Activated T-cell treated with anti-CD3 and anti-CD28 coated beads, Interleukin-2, amount 50 U/mL, for 24 hours (primary cell): ENCODE measurements around the gene EMX1.

ENCODE experiments used
- DNase-seq: peaks from one replicate; pipeline ENCODE4 v3.0.0-alpha.2; 2020
- H3K27ac Mint-ChIP-seq: 2 replicates; pipeline ENCODE4 v1.8.0; 2020; ENCODE audit warnings: mild to moderate bottlenecking, mixed read lengths
- H3K27me3 Mint-ChIP-seq: 2 replicates; pipeline ENCODE4 v1.8.0; 2020; ENCODE audit warnings: mixed read lengths
- H3K36me3 Mint-ChIP-seq: 2 replicates; pipeline ENCODE4 v1.8.0; 2020; ENCODE audit warnings: low read depth, mixed read lengths
- H3K4me1 Mint-ChIP-seq: 2 replicates; pipeline ENCODE4 v1.8.0; 2020; ENCODE audit warnings: low read depth, mixed read lengths
- H3K4me3 Mint-ChIP-seq: 2 replicates; pipeline ENCODE4 v1.8.0; 2020; ENCODE audit warnings: mild to moderate bottlenecking, moderate library complexity, mixed read lengths
- H3K9me3 Mint-ChIP-seq: 2 replicates; pipeline ENCODE4 v1.8.0; 2020; ENCODE audit warnings: mixed read lengths

Gene EMX1

GRCh38 chr2:72961853-72962468 is 44.6 kb downstream of the EMX1 start:
- Mint-ChIP-seq H3K36me3 (peaks cover 3% of the 10 kb centered on the region), H3K4me1 (no peaks in the 10 kb centered on the region), H3K27ac (no peak overlapping the region), H3K27me3 (no peaks in the 10 kb centered on the region), H3K4me3 (no peak overlapping the region), H3K9me3 (no peaks in the 10 kb centered on the region)
- no peak for DNase-seq

GRCh38 chr2:72962911-72963310 is 45.6 kb downstream of the EMX1 start:
- Mint-ChIP-seq H3K4me3 (no peak overlapping the region), H3K36me3 (peaks cover 3% of the 10 kb centered on the region), H3K27me3 (no peaks in the 10 kb centered on the region), H3K9me3 (no peaks in the 10 kb centered on the region), H3K4me1 (no peaks in the 10 kb centered on the region), H3K27ac (no peak overlapping the region)
- no peak for DNase-seq

GRCh38 chr2:72963423-72964145 is 46.3 kb downstream of the EMX1 start:
- Mint-ChIP-seq H3K4me3 (no peak overlapping the region), H3K36me3 (peaks cover 3% of the 10 kb centered on the region), H3K27ac (no peak overlapping the region), H3K27me3 (no peaks in the 10 kb centered on the region), H3K4me1 (no peaks in the 10 kb centered on the region), H3K9me3 (no peaks in the 10 kb centered on the region)
- DNase-seq, result no peak

- Mint-ChIP-seq H3K4me1 (no peaks in the 10 kb centered on the region), H3K27ac (no peak overlapping the region), H3K9me3 (no peaks in the 10 kb centered on the region), H3K27me3 (no peaks in the 10 kb centered on the region), H3K4me3 (no peak overlapping the region), H3K36me3 (peaks cover 3% of the 10 kb centered on the region)
- DNase-seq, result no peak
Measured at GRCh38 chr2:72964146-72964525, 46.8 kb downstream of the EMX1 start.

GRCh38 chr2:72965016-72965415 is 47.7 kb downstream of the EMX1 start:
- H3K9me3 Mint-ChIP-seq, result no peaks in the 10 kb centered on the region
- peaks cover 3% of the 10 kb centered on the region for H3K36me3 Mint-ChIP-seq
- no peaks in the 10 kb centered on the region for H3K4me1 Mint-ChIP-seq
- H3K4me3 Mint-ChIP-seq, result no peak overlapping the region
- H3K27me3 Mint-ChIP-seq, result no peaks in the 10 kb centered on the region
- no peak for DNase-seq
- no peak overlapping the region for H3K27ac Mint-ChIP-seq

GRCh38 chr2:72965770-72966450 is 48.6 kb downstream of the EMX1 start:
- Mint-ChIP-seq H3K4me3 (no peak overlapping the region), H3K36me3 (peaks cover under 1% of the 10 kb centered on the region), H3K4me1 (no peaks in the 10 kb centered on the region), H3K27ac (no peak overlapping the region), H3K27me3 (no peaks in the 10 kb centered on the region), H3K9me3 (no peaks in the 10 kb centered on the region)
- DNase-seq, result no peak

- no peaks in the 10 kb centered on the region for H3K4me1 Mint-ChIP-seq
- no peaks in the 10 kb centered on the region for H3K27me3 Mint-ChIP-seq
- no peak for DNase-seq
- H3K4me3 Mint-ChIP-seq, result no peak overlapping the region
- H3K9me3 Mint-ChIP-seq, result no peaks in the 10 kb centered on the region
- no peaks in the 10 kb centered on the region for H3K36me3 Mint-ChIP-seq
- H3K27ac Mint-ChIP-seq, result no peak overlapping the region
Measured at GRCh38 chr2:72968286-72968685, 51.0 kb downstream of the EMX1 start.

- H3K36me3 Mint-ChIP-seq, result no peaks in the 10 kb centered on the region
- no peaks in the 10 kb centered on the region for H3K9me3 Mint-ChIP-seq
- no peaks in the 10 kb centered on the region for H3K27me3 Mint-ChIP-seq
- DNase-seq, result no peak
- H3K4me1 Mint-ChIP-seq, result no peaks in the 10 kb centered on the region
- no peak overlapping the region for H3K27ac Mint-ChIP-seq
- H3K4me3 Mint-ChIP-seq, result no peak overlapping the region
Measured at GRCh38 chr2:72969706-72970105, 52.4 kb downstream of the EMX1 start.

GRCh38 chr2:72971036-72971435 is 53.7 kb downstream of the EMX1 start:
- Mint-ChIP-seq H3K9me3 (no peaks in the 10 kb centered on the region), H3K27me3 (no peaks in the 10 kb centered on the region), H3K36me3 (no peaks in the 10 kb centered on the region), H3K27ac (no peak overlapping the region), H3K4me3 (no peak overlapping the region), H3K4me1 (no peaks in the 10 kb centered on the region)
- no peak for DNase-seq

- DNase-seq, result no peak
- Mint-ChIP-seq H3K27ac (no peak overlapping the region), H3K4me3 (no peak overlapping the region), H3K9me3 (no peaks in the 10 kb centered on the region), H3K36me3 (no peaks in the 10 kb centered on the region), H3K27me3 (no peaks in the 10 kb centered on the region), H3K4me1 (no peaks in the 10 kb centered on the region)
Measured at GRCh38 chr2:72972352-72973136, 55.2 kb downstream of the EMX1 start.

GRCh38 chr2:72973137-72973535 is 55.8 kb downstream of the EMX1 start:
- Mint-ChIP-seq H3K9me3 (no peaks in the 10 kb centered on the region), H3K36me3 (no peaks in the 10 kb centered on the region), H3K27ac (no peak overlapping the region), H3K4me1 (no peaks in the 10 kb centered on the region), H3K4me3 (no peak overlapping the region), H3K27me3 (no peaks in the 10 kb centered on the region)
- DNase-seq, result no peak

GRCh38 chr2:72973566-72974435 is 56.5 kb downstream of the EMX1 start:
- Mint-ChIP-seq H3K4me3 (no peak overlapping the region), H3K36me3 (no peaks in the 10 kb centered on the region), H3K27me3 (no peaks in the 10 kb centered on the region), H3K27ac (no peak overlapping the region), H3K4me1 (no peaks in the 10 kb centered on the region), H3K9me3 (no peaks in the 10 kb centered on the region)
- peak; percentile 52 for DNase-seq

GRCh38 chr2:72974436-72974754 is 57.1 kb downstream of the EMX1 start:
- no peaks in the 10 kb centered on the region for H3K36me3 Mint-ChIP-seq
- no peak for DNase-seq
- H3K27ac Mint-ChIP-seq, result no peak overlapping the region
- H3K4me1 Mint-ChIP-seq, result no peaks in the 10 kb centered on the region
- no peaks in the 10 kb centered on the region for H3K9me3 Mint-ChIP-seq
- no peaks in the 10 kb centered on the region for H3K27me3 Mint-ChIP-seq
- H3K4me3 Mint-ChIP-seq, result no peak overlapping the region

- H3K36me3 Mint-ChIP-seq, result no peaks in the 10 kb centered on the region
- no peak overlapping the region for H3K27ac Mint-ChIP-seq
- no peak overlapping the region for H3K4me3 Mint-ChIP-seq
- H3K4me1 Mint-ChIP-seq, result no peaks in the 10 kb centered on the region
- H3K27me3 Mint-ChIP-seq, result no peaks in the 10 kb centered on the region
- no peaks in the 10 kb centered on the region for H3K9me3 Mint-ChIP-seq
- no peak for DNase-seq
Measured at GRCh38 chr2:72975017-72975416, 57.7 kb downstream of the EMX1 start.
